ENCODE data around the gene EDN2. TPM values are rescaled to one million over a fixed set of nuclear protein-coding genes. Genes with fewer than 3 reads are reported as not detected.

Gene EDN2
- total and polyA plus RNA-seq, 2 of the 8 experiments (the other 6 are each of a cell fraction or from before 2014, with no cell fraction given), result 0.32 to 0.39 TPM

DNA sequence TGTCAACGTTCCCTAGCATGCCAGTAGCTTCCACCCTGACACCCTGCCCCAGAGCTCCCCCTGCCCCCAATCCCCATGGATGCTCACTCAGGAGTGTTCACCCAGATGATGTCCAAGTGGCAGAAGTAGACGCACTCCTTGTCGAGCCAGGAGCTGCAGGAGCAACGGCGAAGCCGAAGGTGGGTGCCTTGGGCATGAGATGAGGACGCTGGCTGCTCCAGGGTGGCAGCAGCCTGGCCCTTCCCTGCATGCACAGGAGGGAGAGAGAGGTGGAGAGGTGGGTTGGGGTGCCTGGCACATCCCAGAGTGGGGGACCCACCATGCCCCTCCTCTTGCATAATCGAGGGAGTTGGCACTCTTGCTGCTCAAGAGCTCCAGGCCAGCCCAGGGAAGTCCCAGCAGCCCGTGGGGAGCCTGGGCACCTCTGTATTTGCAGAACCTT, 502 bp downstream of the EDN2 start:
- no peak overlapping the region for H3K23ac ChIP-seq (ENCODE audit: insufficient read length)
- 0 out of 2 replicates have a peak overlapping the region, but pooled peaks have one; percentile 93 for H2BK20ac ChIP-seq (ENCODE audit: low read length)
- DNase-seq (ENCODE audit: low read depth in 1 of 2, low spot score in 2 of 2) (no peak), FAIRE-seq (no peak)
- no peaks in the 10 kb centered on the region for H4K20me1 ChIP-seq (replicated peaks in 1 of 2; ENCODE audit: control insufficient read depth in 1 of 2, insufficient read depth in 2 of 2, low read length in 2 of 2)
- H3K18ac ChIP-seq (ENCODE audit: extremely low read depth, low read length), result peak overlapping the region; percentile 19; the same call in 1 of the 2 replicates
- H3K14ac ChIP-seq (ENCODE audit: insufficient read length), result no peak overlapping the region
- H2BK5ac ChIP-seq (ENCODE audit: low read depth, low read length), result no peak overlapping the region; the same call in 1 of the 2 replicates
- TF ChIP-seq, protein P1, sequence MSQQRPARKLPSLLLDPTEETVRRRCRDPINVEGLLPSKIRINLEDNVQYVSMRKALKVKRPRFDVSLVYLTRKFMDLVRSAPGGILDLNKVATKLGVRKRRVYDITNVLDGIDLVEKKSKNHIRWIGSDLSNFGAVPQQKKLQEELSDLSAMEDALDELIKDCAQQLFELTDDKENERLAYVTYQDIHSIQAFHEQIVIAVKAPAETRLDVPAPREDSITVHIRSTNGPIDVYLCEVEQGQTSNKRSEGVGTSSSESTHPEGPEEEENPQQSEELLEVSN (IDR thresholded peaks at IDR 0.05), result no peak
- TF ChIP-seq GABPA (IDR thresholded peaks at IDR 0.05; ENCODE audit: borderline replicate concordance, insufficient read depth, low read length) (no peak), CTBP2 (IDR thresholded peaks at IDR 0.05; ENCODE audit: borderline replicate concordance, insufficient read depth, insufficient read length, low read length) (no peak), TAF1 (IDR thresholded peaks at IDR 0.05; ENCODE audit: low read depth, low read length) (no peak), CTCF (IDR thresholded peaks at IDR 0.05; ENCODE audit: control extremely low read depth in 1 of 3, insufficient read depth in 1 of 3, low read depth in 1 of 3, low read length in 3 of 3) (no peak), CHD2 (IDR thresholded peaks at IDR 0.05; ENCODE audit: low read length) (no peak)
- TF ChIP-seq, protein P2, sequence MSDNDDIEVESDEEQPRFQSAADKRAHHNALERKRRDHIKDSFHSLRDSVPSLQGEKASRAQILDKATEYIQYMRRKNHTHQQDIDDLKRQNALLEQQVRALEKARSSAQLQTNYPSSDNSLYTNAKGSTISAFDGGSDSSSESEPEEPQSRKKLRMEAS (IDR thresholded peaks at IDR 0.05), result no peak
- H3K23me2 ChIP-seq (ENCODE audit: low read depth, low read length), result no peaks in the 10 kb centered on the region
- no peaks in the 10 kb centered on the region for H3K36me3 ChIP-seq (ENCODE audit: control insufficient read depth in 2 of 4, insufficient read depth in 4 of 4, low read length in 3 of 4)
- no peaks in the 10 kb centered on the region for H3K79me2 ChIP-seq (ENCODE audit: control insufficient read depth in 1 of 2, insufficient read depth in 2 of 2, low read length in 2 of 2)
- CTCF ChIA-PET (ENCODE audit: partially characterized antibody), result interaction anchor here (0.6 to 14.9 kb wide), 24 partner anchors 9 to 200 kb away, joined by 3 to 205 read pairs (median 6); no protein-coding TSS in a partner anchor
- 87% methylated on average over 9 of the region's 9 CpGs; no CpG with 5 or more reads in 1 of the 2 experiments for WGBS, 2 experiments (ENCODE audit: extremely low coverage in 1 of 2, insufficient coverage in 1 of 2, insufficient read length in 1 of 2, insufficient replicate concordance in 2 of 2, low coverage in 1 of 2, low lambda C conversion rate in 2 of 2, missing lambda C conversion rate in 1 of 2)
- no peak overlapping the region for H3K4ac ChIP-seq (replicated peaks; ENCODE audit: insufficient read length, low read depth, low read length)
- peaks cover 0 to 2% (median 0%) of the 10 kb centered on the region in 4 experiments; a peak in 2 of 7 replicates for H3K27me3 ChIP-seq (replicated peaks in 1 of 4; ENCODE audit: control insufficient read depth in 3 of 4, extremely low read depth in 1 of 4, insufficient read depth in 3 of 4, low read length in 3 of 4)
- no peaks in the 10 kb centered on the region for H3K9me3 ChIP-seq (ENCODE audit: insufficient read depth in 2 of 2, low read depth in 1 of 2, low read length in 1 of 2)
- H2AK5ac ChIP-seq (ENCODE audit: low read depth, low read length), result no peak overlapping the region
- POLR2A ChIA-PET (ENCODE audit: partially characterized antibody), result interaction anchor here (0.9 to 2.5 kb wide), 3 partner anchors 8 to 41 kb away, joined by 3 to 21 read pairs (median 6); no protein-coding TSS in a partner anchor
- peaks cover 13 to 31% (median 24%) of the 10 kb centered on the region in 4 experiments for H3K4me1 ChIP-seq (replicated peaks in 1 of 4; ENCODE audit: control insufficient read depth in 3 of 4, insufficient read depth in 4 of 4, low read length in 3 of 4)
- no peak overlapping the region for H2BK120ac ChIP-seq (replicated peaks; ENCODE audit: low read depth, low read length)
- peak overlapping the region; percentile 52 for H4K91ac ChIP-seq (replicated peaks; ENCODE audit: insufficient read length, low read length)
- H3K4me2 ChIP-seq (ENCODE audit: insufficient read depth in 1 of 2, low read depth in 2 of 2, low read length in 2 of 2), result no peak overlapping the region
- H3K56ac ChIP-seq (replicated peaks; ENCODE audit: insufficient read length, low read depth, low read length), result no peak overlapping the region
- no peak overlapping the region for H2AFZ ChIP-seq (ENCODE audit: low read length)
- no peak overlapping the region for H4K8ac ChIP-seq (ENCODE audit: extremely low read depth, insufficient read depth, low read length)
- no peak overlapping the region for H3K4me3 ChIP-seq (ENCODE audit: extremely low read depth in 1 of 4, insufficient read depth in 2 of 4, low read depth in 3 of 4, low read length in 4 of 4)
- no peak overlapping the region for H3K9ac ChIP-seq (replicated peaks in 1 of 4; ENCODE audit: extremely low read depth in 1 of 4, low read depth in 3 of 4, low read length in 3 of 4)
- H3K79me1 ChIP-seq (ENCODE audit: low read depth, low read length), result no peaks in the 10 kb centered on the region
- no peak overlapping the region for H2BK15ac ChIP-seq (ENCODE audit: low read length)
- H2BK12ac ChIP-seq (ENCODE audit: low read depth, low read length), result peak overlapping the region; percentile 87; the same call in 1 of the 2 replicates
- no peak overlapping the region for H4K5ac ChIP-seq (ENCODE audit: insufficient read length, low read depth, low read length)
- no peak overlapping the region for H3K27ac ChIP-seq (ENCODE audit: low read depth, low read length)
